Stimulated activated naive CD8-positive, alpha-beta T cell treated with anti-CD3 and anti-CD28 coated beads, Interleukin-15, amount 100 ng/mL, for 72 hours (primary cell): Measurements from ENCODE around the gene LNX1.

Experiments
- ATAC-seq: fragments of 150-1000 bp; cut with Tn5 transposase; 2 replicates; pipeline ENCODE4 v1.10.0; 2021; ENCODE audit warnings: mild to moderate bottlenecking, moderate library complexity
- DNase-seq, 2 donors: peaks; one replicate each; pipeline ENCODE4 v3.0.0; 2021 to 2022
- H3K27ac Mint-ChIP-seq, 2 donors: one replicate each; pipeline ENCODE4 v1.8.0; 2022; ENCODE audit warnings: mild to moderate bottlenecking in 2 of 2, mixed read lengths in 2 of 2, moderate library complexity in 2 of 2
- H3K27me3 Mint-ChIP-seq: one replicate; pipeline ENCODE4 v1.8.0; 2022; ENCODE audit warnings: mixed read lengths
- H3K4me1 Mint-ChIP-seq: one replicate; pipeline ENCODE4 v1.8.0; 2022; ENCODE audit warnings: mild to moderate bottlenecking, mixed read lengths
- H3K4me3 Mint-ChIP-seq, 2 donors: one replicate each; pipeline ENCODE4 v1.8.0; 2022; ENCODE audit warnings: mild to moderate bottlenecking in 2 of 2, mixed read lengths in 2 of 2, moderate library complexity in 1 of 2
- H3K9me3 Mint-ChIP-seq, 2 donors: one replicate each; pipeline ENCODE4 v1.8.0; 2022; ENCODE audit warnings: mixed read lengths in 2 of 2

LNX1 gene

DNA sequence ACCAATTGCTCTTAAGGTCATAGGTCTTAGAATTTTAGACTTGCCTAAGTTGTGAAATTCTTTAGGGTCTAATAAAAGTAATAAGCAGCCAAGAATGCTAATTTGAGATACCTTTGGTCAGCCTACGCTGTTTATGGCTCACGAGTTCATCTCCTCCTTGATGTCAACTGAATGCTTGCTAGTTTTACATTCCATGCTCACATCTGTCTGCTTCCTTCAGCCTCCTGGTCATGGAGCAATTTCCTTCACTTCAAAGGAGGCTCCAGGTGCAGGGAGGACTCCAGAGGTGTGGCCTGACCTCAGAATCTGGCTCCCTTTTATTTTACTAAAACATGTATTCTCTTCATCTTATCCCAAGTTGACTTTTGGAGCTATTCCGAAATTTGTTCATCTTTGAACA, 23.3 kb upstream of the LNX1 start:
- H3K9me3 Mint-ChIP-seq: peaks cover 0 to 12% of the 10 kb centered on the region in 2 donors
- ATAC-seq: no peak
- H3K4me3 Mint-ChIP-seq: no peak overlapping the region
- peaks cover 16% of the 10 kb centered on the region for H3K4me1 Mint-ChIP-seq
- H3K27ac Mint-ChIP-seq: no peak overlapping the region
- no peak for DNase-seq
- peaks cover 17% of the 10 kb centered on the region for H3K27me3 Mint-ChIP-seq

DNA sequence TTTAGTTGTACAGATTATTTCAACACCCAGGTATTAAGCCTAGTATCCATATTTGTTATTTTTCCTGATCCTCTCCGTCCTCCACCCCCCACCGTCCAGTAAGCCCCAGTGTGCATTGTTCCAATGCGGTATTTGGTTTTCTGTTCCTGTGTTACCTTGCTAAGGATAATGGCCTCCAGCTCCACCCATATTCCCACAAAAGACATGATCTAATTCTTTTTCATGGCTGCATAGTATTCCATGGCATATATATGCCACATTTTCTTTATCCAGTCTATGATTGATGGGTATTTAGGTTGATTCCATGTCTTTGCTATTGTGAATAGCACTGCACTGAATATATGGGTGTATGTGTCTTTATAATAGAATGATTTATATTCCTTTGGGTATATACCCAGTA, 22.1 kb upstream of the LNX1 start:
- DNase-seq (no peak), ATAC-seq (no peak)
- Mint-ChIP-seq H3K9me3 (peaks cover 7 to 18% of the 10 kb centered on the region in 2 donors), H3K27ac (no peak overlapping the region), H3K4me1 (peaks cover 16% of the 10 kb centered on the region), H3K4me3 (no peak overlapping the region), H3K27me3 (peaks cover 17% of the 10 kb centered on the region)

GRCh38 chr4:53608649-53609048, 17.4 kb upstream of the LNX1 start:
- ATAC-seq: no peak
- Mint-ChIP-seq H3K9me3 (peaks cover 18 to 21% of the 10 kb centered on the region in 2 donors), H3K4me3 (no peak overlapping the region), H3K4me1 (peaks cover 8% of the 10 kb centered on the region), H3K27me3 (peaks cover 25% of the 10 kb centered on the region), H3K27ac (no peak overlapping the region)
- no peak for DNase-seq

DNA sequence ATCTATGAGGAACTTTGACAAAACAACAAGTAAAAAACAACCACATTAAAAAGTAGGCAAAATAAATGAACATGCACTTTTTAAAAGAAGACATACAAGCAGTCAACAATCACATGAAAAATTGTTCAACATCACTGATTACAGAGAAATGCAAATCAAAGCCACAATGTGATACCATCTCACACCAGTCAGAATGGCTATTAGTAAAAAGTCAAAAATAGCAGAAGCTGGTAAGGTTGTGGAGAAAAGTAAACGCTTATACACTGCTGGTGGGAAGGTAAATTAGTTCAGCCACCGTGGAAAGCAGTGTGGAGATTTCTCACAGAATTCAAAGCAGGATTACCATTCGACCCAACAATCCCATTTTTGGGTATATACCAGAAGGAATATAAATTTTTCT, 17.0 kb upstream of the LNX1 start:
- ATAC-seq (no peak), DNase-seq (no peak)
- H3K4me3 Mint-ChIP-seq: no peak overlapping the region
- H3K4me1 Mint-ChIP-seq: peaks cover 7% of the 10 kb centered on the region
- H3K27me3 Mint-ChIP-seq: peaks cover 25% of the 10 kb centered on the region
- no peak overlapping the region for H3K27ac Mint-ChIP-seq
- peaks cover 18% of the 10 kb centered on the region in 2 donors for H3K9me3 Mint-ChIP-seq

DNA sequence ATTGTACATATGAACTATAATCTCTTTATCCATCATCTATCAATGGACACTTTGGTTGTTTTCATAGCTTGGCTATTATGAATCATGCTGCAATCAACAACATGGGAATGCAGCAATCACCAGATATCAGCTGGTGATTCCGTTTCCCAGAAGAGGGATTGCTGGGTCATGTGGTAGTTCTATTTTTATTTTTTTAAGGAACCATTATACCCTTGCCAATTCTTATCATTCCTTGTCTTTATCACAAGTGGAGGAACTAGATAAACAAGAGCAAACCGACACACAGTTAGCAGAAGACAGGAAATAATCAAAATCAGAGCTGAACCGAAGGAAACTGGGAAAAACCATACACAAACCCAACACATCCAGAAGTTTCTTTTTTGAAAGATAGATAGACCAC, 14.5 kb upstream of the LNX1 start:
- Mint-ChIP-seq H3K4me1 (no peaks in the 10 kb centered on the region), H3K27me3 (peaks cover 38% of the 10 kb centered on the region), H3K4me3 (no peak overlapping the region), H3K27ac (no peak overlapping the region), H3K9me3 (peaks cover 16 to 18% of the 10 kb centered on the region in 2 donors)
- DNase-seq (no peak), ATAC-seq (no peak)

DNA sequence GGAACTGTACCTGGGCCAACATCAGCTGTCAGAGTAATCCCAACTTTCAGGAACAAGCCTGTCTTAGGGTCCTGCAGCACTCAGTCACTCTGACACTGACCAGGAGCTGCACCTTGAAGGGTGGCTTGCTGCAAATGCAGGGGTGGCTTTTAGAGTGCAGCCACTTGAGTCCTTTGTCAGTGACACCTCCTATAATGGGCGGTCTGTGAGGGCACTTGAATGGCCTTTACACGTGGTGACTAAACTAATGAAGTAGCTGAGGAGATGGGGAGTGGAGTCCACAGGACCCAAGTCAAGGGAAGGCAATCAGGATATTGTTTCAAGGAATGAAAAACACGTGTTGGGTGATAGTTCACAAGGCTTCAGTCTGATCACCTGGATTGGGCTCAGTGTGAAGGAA, 11.1 kb upstream of the LNX1 start:
- H3K4me1 Mint-ChIP-seq: no peaks in the 10 kb centered on the region
- no peak for ATAC-seq
- H3K9me3 Mint-ChIP-seq: peaks cover 10 to 11% of the 10 kb centered on the region in 2 donors
- H3K4me3 Mint-ChIP-seq: no peak overlapping the region
- H3K27me3 Mint-ChIP-seq: peaks cover 44% of the 10 kb centered on the region
- no peak for DNase-seq
- peak overlapping the region in 1 of 2 donors; percentile 21 for H3K27ac Mint-ChIP-seq

DNA sequence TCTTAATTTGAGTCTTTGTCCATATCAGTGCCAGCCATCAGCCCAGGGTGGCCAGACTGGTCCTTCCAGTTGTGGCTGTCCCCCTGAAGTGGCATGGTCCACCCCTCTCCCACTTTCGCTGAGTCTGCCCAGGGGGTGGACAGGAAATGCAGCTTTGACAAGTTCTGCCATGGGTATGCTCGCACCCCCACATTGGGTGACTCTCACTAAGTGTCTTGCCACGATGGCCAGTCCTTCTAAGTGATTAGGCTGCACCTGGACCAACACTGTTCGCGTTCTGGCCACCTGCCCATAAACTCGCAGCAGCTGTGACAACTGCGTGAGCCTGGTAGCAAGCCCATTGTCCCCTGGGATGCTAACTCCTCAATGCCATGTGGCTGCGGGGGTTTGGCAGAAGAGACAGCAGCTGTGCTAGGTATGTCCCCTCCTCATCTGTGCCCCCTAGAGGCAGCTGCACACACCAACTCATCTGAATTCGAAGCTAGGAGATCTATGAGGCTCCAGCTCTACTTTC, 10.0 kb upstream of the LNX1 start:
- DNase-seq (no peak), ATAC-seq (no peak)

DNA sequence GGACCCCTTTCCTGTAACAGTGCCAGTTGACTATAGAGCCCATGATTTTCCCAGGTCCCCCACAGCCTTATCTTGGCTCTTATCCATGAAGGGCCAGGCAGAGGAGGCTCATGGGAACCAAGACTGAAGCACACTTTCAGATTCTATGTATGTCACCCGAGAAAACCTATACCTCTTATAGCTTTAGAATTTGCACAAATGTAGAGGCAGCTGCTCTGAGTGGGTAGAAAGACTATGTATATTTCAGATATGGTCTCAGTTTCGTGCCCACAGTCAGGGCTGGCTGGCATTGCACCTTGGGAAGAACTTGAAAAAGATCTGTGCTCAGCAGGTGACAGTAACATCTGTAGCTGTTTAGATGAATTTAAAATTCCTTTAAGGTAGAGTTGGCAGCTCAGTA, 8.3 kb upstream of the LNX1 start:
- ATAC-seq (no peak), DNase-seq (no peak)
- Mint-ChIP-seq H3K27ac (peak overlapping the region in 1 of 2 donors; percentile 64), H3K4me3 (no peak overlapping the region), H3K4me1 (no peaks in the 10 kb centered on the region), H3K27me3 (peaks cover 37% of the 10 kb centered on the region), H3K9me3 (no peaks in the 10 kb centered on the region)

More for the DNA sequence above, 10.0 kb upstream of the LNX1 start:
- H3K27me3 Mint-ChIP-seq: peaks cover 44% of the 10 kb centered on the region
- H3K27ac Mint-ChIP-seq: no peak overlapping the region
- H3K4me3 Mint-ChIP-seq: no peak overlapping the region
- peaks cover 8 to 10% of the 10 kb centered on the region in 2 donors for H3K9me3 Mint-ChIP-seq
- no peaks in the 10 kb centered on the region for H3K4me1 Mint-ChIP-seq

DNA sequence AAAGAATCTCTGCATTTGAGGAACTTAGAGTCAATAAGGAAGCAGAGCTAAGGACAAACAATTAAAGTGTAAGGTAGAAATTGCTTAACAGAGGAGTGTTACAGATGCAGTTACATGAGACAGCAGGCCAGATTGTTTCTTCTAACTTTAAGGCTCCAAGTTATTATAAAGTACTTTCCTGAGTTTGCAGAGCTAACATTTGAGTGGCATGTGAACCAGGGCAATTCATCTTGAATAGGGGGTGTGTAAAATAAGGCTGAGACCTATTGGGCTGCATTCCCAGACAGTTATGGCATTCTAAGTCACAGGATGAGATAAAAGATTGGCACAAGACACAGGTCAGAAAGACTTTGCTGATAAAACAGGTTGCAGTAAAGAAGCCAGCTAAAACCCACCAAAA, 7.6 kb upstream of the LNX1 start:
- DNase-seq (no peak), ATAC-seq (no peak)
- no peaks in the 10 kb centered on the region for H3K9me3 Mint-ChIP-seq

DNA sequence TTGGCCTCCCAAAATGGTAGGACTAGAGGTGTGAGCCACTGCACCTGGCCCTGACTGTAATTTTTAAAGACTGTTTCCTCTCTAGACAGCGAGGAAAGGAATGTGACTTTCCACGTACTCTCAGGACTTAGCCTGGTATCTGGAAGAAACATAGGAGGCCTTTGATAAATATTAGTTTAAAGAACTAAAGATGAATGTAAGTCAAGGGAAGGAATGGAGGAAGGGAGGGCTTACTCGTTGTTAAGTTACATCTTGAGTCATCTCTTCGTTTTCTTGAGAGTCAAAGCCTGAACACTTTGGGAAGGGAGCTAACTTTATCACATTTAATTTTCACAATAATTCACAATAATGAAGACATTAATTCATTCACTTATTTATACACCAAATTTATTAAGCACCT, 7.2 kb upstream of the LNX1 start:
- no peak overlapping the region for H3K4me3 Mint-ChIP-seq
- no peaks in the 10 kb centered on the region for H3K4me1 Mint-ChIP-seq
- DNase-seq (no peak), ATAC-seq (no peak)
- H3K9me3 Mint-ChIP-seq: no peaks in the 10 kb centered on the region
- no peak overlapping the region for H3K27ac Mint-ChIP-seq
- H3K27me3 Mint-ChIP-seq: peaks cover 31% of the 10 kb centered on the region

More for the DNA sequence above, 7.6 kb upstream of the LNX1 start:
- no peak overlapping the region for H3K27ac Mint-ChIP-seq
- H3K27me3 Mint-ChIP-seq: peaks cover 30% of the 10 kb centered on the region
- no peaks in the 10 kb centered on the region for H3K4me1 Mint-ChIP-seq
- H3K4me3 Mint-ChIP-seq: no peak overlapping the region

DNA sequence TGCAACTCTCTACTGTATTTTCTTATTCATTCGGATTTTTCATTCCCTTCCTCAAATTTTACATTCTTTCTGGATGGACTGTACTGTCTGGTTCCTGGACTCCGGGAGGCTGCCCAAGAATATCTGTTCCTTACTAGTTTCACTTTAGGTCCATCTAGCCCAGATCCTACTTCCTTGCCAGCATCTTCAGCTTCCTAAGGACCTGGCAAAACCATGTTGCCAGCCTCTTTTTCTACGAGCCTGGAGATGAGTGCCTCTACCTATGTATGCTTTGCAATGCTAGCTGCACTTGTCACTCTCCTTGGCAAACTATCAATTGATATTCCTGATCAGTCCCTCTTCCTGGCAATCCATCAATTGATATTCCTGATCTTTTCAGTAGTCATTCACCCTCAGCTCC, 5.6 kb upstream of the LNX1 start:
- Mint-ChIP-seq H3K9me3 (no peaks in the 10 kb centered on the region), H3K4me1 (peaks cover 6% of the 10 kb centered on the region), H3K27me3 (peaks cover 41% of the 10 kb centered on the region), H3K4me3 (no peak overlapping the region), H3K27ac (peak overlapping the region in 1 of 2 donors; percentile 30)
- DNase-seq: no peak
- no peak for ATAC-seq

- Mint-ChIP-seq H3K27me3 (peaks cover 44% of the 10 kb centered on the region), H3K4me1 (peaks cover 14% of the 10 kb centered on the region), H3K9me3 (no peaks in the 10 kb centered on the region), H3K4me3 (no peak overlapping the region), H3K27ac (no peak overlapping the region)
- no peak for DNase-seq
- ATAC-seq: no peak
Observed at GRCh38 chr4:53595834-53596233, 4.5 kb upstream of the LNX1 start.

DNA sequence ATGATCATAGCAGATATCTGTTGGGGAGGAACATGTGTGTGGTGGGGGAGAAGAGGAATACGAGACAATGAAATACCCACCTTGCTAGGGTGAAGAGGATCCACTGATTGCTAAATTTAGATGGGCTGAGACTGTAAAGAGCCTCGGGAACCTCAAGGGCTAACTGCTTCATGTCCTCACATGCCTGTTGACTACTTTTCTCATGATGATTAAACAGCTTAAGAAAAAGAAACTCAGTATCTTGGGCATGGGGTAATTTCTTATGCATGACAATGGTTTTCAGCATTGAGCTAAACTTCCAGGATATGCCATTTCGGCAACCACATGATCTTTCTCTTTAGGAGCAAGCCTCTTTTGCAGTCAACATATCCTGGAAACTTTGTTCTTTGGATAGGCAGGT, 3.9 kb upstream of the LNX1 start:
- H3K9me3 Mint-ChIP-seq: no peaks in the 10 kb centered on the region
- ATAC-seq (no peak), DNase-seq (no peak)
- no peak overlapping the region for H3K27ac Mint-ChIP-seq
- H3K4me3 Mint-ChIP-seq: no peak overlapping the region
- H3K27me3 Mint-ChIP-seq: peaks cover 50% of the 10 kb centered on the region
- H3K4me1 Mint-ChIP-seq: peaks cover 14% of the 10 kb centered on the region

GRCh38 chr4:53593765-53594164, 2.5 kb upstream of the LNX1 start:
- Mint-ChIP-seq H3K27me3 (peaks cover 65% of the 10 kb centered on the region), H3K27ac (no peak overlapping the region), H3K9me3 (no peaks in the 10 kb centered on the region), H3K4me1 (peaks cover 14% of the 10 kb centered on the region), H3K4me3 (no peak overlapping the region)
- DNase-seq: no peak
- ATAC-seq: no peak

- Mint-ChIP-seq H3K4me3 (no peak overlapping the region), H3K9me3 (no peaks in the 10 kb centered on the region), H3K27ac (no peak overlapping the region), H3K4me1 (peaks cover 14% of the 10 kb centered on the region), H3K27me3 (peaks cover 67% of the 10 kb centered on the region)
- no peak for ATAC-seq
- no peak for DNase-seq
Observed at GRCh38 chr4:53592686-53593501, 1.6 kb upstream of the LNX1 start.

DNA sequence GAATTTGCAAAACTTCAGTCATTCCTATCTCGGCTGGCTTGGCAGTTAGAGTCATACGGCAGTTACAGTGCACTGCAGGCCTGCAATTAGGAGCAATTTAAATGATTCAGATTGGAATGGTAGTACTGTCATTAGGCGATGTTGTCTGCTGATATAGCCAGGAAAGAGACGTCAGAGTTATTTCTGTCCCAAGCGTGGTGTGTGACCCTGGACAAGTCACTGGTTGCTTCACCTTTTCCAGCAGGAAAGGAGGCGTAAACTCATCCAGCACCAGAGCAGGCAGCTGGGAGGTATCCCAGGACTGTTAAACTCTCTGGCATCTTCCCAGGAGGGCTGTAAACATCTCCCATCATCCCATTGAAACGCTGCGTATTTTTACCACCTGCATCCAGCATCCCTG, 836 bp upstream of the LNX1 start:
- H3K27ac Mint-ChIP-seq: no peak overlapping the region
- DNase-seq (no peak), ATAC-seq (no peak)
- H3K9me3 Mint-ChIP-seq: no peaks in the 10 kb centered on the region
- H3K4me1 Mint-ChIP-seq: peaks cover 14% of the 10 kb centered on the region
- no peak overlapping the region for H3K4me3 Mint-ChIP-seq
- peaks cover 59% of the 10 kb centered on the region for H3K27me3 Mint-ChIP-seq

DNA sequence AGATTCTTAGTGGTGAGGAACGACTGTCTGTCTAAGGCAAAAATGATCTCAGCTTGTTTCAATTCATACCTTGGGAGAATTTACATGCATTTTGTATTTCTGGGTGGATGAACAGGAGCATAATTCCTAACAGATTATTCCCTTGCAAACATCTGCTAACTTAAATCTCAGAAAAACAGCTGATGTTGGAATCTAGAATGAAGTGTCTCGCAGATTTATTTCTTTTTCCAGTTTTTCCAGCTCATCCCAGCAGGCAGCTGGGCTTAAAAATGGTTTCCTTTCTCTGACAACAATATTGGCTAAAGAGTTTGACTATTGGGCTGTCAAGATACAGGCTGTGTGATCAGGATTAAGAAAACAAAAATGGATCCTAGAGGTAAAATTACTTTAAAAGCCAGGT, 1.1 kb downstream of the LNX1 start:
- no peak overlapping the region for H3K27ac Mint-ChIP-seq
- ATAC-seq: no peak
- peaks cover 14% of the 10 kb centered on the region for H3K4me1 Mint-ChIP-seq
- no peak overlapping the region for H3K4me3 Mint-ChIP-seq
- no peaks in the 10 kb centered on the region for H3K9me3 Mint-ChIP-seq
- H3K27me3 Mint-ChIP-seq: peaks cover 51% of the 10 kb centered on the region
- no peak for DNase-seq
